ENCODE measurements around the gene TRIM8. TPM values are rescaled to one million over a fixed set of nuclear protein-coding genes. Genes with fewer than 3 reads are reported as not detected.

The TRIM8 gene
- total and polyA plus RNA-seq, 9 of the 15 experiments (the other 6 are each of a cell fraction or from before 2014, with no cell fraction given): 1.7 to 26.0 (median 9.1) TPM

- no peak overlapping the region for H3K4me3 ChIP-seq
- H3K27ac ChIP-seq (ENCODE audit: extremely low read depth, low read depth, low read length): no peak overlapping the region
- H3K9ac ChIP-seq (ENCODE audit: insufficient read depth in 1 of 2, low read depth in 2 of 2, low read length in 2 of 2): peak overlapping the region in 1 of 2 experiments; percentile 40; a peak in 2 of 4 replicates
- peaks cover 2 to 12% of the 10 kb centered on the region in 2 experiments; a peak in 3 of 5 replicates for H3K4me1 ChIP-seq (replicated peaks in 1 of 2; ENCODE audit: control insufficient read depth in 2 of 2, insufficient read depth in 2 of 2, low read length in 2 of 2)
- no peaks in the 10 kb centered on the region for H3K9me3 ChIP-seq (replicated peaks; ENCODE audit: control insufficient read depth, insufficient read depth, low read depth, low read length)
- H2AFZ ChIP-seq (ENCODE audit: low read depth, low read length): no peak overlapping the region
- no peaks in the 10 kb centered on the region for H3K79me2 ChIP-seq (ENCODE audit: control insufficient read depth, insufficient read depth, low read length)
- FAIRE-seq: no peak
- BruUV-seq (replicated peaks): no TSS peak
- no peaks in the 10 kb centered on the region for H3K27me3 ChIP-seq (ENCODE audit: control insufficient read depth in 2 of 2, insufficient read depth in 2 of 2, low read length in 2 of 2)
- no peak for DNase-seq (ENCODE audit: extremely low read depth in 1 of 4, low spot score in 3 of 4)
- CTCF ChIA-PET (ENCODE audit: low intra/inter-chr PET ratio): no interaction called here
- in situ Hi-C loops (cut with MboI) (no loop called here), intact Hi-C loops (cut with micrococcal nuclease) (no loop called here)
- no peaks in the 10 kb centered on the region for H3K9me1 ChIP-seq (ENCODE audit: control insufficient read depth, insufficient read depth, low read length)
- 78% methylated on average over 14 of the region's 22 CpGs for WGBS (ENCODE audit: insufficient coverage, low coverage, missing lambda C conversion rate)
- no peak for TF ChIP-seq EP300 (IDR thresholded peaks at IDR 0.05; ENCODE audit: low read length)
- peak; percentile 37; the same call in 1 of the 2 replicates for TF ChIP-seq ZBTB33 (CRISPR knock-in tag; IDR thresholded peaks at IDR 0.05)
- TF ChIP-seq HNRNPH1 (optimal IDR thresholded peaks at IDR 0.05; ENCODE audit: low read depth, low read length): no peak
- POLR2A ChIA-PET: interaction anchor here (0.6 to 2.0 kb wide), 5 partner anchors 10 to 52 kb away, joined by 3 to 7 read pairs (median 4); partner anchors contain the start of gene TRIM8
- no peaks in the 10 kb centered on the region for H4K20me1 ChIP-seq (replicated peaks; ENCODE audit: control insufficient read depth, insufficient read depth, low read length)
- no peak overlapping the region for H3K4me2 ChIP-seq (ENCODE audit: insufficient read depth, low read length)
- H3K36me3 ChIP-seq (ENCODE audit: control insufficient read depth, insufficient read depth, low read length): 0 out of 3 replicates have a peak, but pooled peaks cover 3% of the 10 kb centered on the region
- no peak for ATAC-seq
Measured at GRCh38 chr10:102629661-102630614, 14.3 kb upstream of the TRIM8 start.
